H4 (cell line): Measurements from ENCODE around the gene RAPGEF4. TPM values are rescaled to one million over a fixed set of nuclear protein-coding genes. Genes with fewer than 3 reads are reported as not detected.
A peak's percentile ranks its signal among the peaks of the same experiment; 100 is the strongest.

Experiments used
- DNase-seq: peaks from one replicate; pipeline ENCODE4 v3.0.0-alpha.2; 2015; ENCODE audit warnings: low spot score
- total RNA-seq: library from RNA; depleted of rRNA; stranded (reverse); fragments of >200 nt; shearing (Covaris generic); gene quantifications from 2 replicates; pipeline ENCODE4 v1.2.3, GENCODE V29; 2014

RAPGEF4 gene
- total RNA-seq, 1 experiment from 2014 or later, result 1.7 TPM

- no peak for DNase-seq
Measured at GRCh38 chr2:173059971-173060461, 324.4 kb downstream of the RAPGEF4 start.

GRCh38 chr2:173062801-173063200 lies 327.2 kb downstream of the RAPGEF4 start:
- DNase-seq, result no peak

GRCh38 chr2:173064151-173064805 lies 328.6 kb downstream of the RAPGEF4 start:
- DNase-seq, result no peak

DNA sequence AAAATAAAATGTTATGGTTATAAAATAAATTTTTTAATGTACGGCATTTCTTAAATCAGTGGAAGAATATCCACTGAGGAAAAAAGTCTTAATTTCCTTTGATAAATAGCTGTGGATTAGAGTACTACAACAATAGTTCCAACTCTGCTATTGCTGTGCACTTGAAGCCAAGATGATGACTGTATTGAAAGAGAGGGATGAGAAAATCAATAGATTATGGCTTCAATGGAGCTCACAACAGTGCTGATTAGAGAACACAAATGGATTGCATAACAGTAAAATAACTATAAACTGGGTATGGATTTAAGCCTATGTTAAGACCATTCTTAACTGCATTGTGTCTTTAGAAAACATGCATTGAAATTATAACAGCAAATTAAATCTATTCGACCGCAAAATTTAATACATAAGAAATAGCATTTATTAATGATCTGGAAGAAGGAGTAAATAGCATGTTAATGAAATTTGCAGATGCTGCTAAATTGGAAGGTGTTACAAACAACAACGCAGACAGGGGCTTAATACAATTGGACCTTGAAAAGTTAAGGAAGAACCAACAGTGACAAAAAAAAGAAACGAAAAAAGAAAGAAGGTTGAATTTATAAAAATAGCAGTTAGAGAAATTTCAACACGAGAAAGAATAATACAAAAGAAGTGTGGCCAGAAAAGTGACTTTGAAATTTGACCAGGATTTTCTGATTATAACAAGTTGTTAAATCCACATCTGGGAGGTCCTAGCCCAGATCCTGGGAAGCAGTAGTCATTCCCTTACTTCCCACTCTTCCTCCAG lies 331.4 kb downstream of the RAPGEF4 start:
- no peak for DNase-seq

GRCh38 chr2:173075056-173075780 lies 339.6 kb downstream of the RAPGEF4 start:
- no peak for DNase-seq

DNA sequence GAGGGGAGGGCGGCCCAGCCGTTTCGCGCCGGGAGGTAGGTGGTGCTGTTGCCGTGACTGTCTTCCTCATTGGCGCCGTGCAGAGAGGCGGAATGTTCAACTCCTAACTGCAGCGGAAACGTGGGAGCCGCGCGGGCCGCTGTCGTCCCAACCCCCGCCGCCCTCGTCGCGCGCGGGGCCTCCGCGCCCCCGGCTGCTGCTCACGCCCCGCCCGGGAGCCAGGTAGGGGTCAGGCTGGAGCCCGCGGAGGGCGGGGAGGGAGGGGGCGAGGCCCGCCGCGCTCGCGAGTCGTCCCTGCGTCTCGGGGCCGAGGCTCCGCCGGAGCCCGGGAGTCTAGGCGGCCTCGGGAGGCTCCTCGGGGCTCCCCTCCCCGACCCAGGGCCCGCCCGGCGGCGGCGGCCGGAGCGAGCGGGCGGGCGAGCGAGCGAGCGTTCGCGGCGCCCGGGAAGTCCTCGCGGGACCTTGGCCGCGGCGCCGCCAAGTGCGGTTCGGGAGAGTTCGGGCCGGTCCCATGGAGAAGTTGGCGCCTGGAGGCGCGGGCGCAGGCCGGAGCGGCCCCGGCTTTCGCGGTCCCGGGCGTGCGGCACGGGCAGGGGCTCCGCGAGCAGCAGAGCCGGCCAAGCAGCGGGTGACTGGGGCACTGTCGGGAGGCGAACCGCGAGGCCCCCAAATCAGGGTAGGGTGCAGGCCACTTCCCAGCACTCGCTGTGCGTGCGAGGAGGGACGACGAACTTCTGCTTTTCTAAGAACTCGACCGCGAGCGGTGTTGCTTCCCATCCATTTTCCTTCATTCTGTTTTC lies 340.3 kb downstream of the RAPGEF4 start, which contains the start of gene MAP3K20:
TSS of gene MAP3K20 (plus strand) at position 66 of the 800 bp plus-strand sequence. CDS start 15,186 bp downstream, outside the sequence.
- peak; percentile 66 for DNase-seq

- no peak for DNase-seq
Measured at GRCh38 chr2:173076581-173077345, 341.1 kb downstream of the RAPGEF4 start.

- DNase-seq, result peak; percentile 25
Measured at GRCh38 chr2:173077506-173078177, 342.0 kb downstream of the RAPGEF4 start.

DNA sequence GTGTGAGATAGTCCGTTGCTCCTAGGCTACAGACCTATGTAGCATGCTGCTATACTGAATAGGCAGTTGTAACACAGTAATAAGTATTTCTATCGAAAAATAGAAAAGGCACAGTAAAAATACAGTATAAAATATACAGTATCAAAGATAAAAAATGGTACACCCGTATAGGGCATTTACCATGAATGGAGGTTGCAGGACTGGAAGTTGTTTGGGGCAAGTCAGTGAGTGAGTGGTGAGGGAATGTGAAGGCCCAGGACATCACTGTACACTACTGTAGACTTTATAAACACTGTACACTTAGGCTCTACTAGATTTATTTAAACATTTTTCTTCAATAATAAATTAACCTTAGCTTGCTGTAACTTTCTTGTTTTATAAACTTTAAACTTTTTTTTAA lies 343.5 kb downstream of the RAPGEF4 start:
- DNase-seq, result no peak

DNA sequence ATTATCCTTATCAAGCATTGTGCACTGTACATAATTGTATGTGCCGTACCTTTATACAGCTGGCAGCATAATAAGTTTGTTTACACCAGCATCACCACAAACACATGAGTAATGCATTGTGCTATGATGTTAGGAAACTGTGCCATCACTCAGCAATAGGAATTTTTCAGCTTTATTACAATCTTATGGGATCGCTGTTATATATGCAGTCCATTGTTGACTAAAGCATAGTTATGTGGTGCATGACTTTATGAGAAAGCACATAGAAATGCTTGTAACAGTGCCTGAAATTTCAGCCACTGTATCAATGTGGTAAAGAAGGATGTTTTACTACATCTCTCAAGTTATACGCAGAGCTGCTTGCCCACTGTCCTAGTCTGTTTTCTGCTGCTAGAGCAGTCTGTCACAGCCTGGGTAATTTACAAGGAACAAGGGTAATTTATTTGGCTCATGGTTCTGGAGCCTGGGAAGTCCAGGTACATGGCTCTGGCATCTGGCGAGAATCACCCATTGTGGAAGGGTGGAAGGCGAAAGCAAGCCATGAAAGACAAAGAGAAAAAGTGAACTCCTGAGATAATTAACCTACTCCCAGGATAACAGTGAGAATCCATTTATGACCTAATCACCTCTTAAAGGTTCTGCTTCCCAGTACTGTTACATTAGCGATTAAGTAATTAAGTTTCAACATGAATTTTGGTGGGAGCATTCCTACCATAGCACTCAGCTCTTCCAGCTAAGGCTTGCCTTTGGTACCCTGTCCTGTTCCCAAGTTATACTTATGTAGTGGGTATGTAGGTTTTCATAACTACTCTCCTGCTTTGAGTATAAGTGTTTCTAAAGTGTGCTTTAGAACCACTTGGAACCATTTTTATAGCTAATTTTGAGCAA lies 344.6 kb downstream of the RAPGEF4 start:
- DNase-seq, result peak; percentile 81

GRCh38 chr2:173086518-173087213 lies 351.0 kb downstream of the RAPGEF4 start:
- no peak for DNase-seq

DNA sequence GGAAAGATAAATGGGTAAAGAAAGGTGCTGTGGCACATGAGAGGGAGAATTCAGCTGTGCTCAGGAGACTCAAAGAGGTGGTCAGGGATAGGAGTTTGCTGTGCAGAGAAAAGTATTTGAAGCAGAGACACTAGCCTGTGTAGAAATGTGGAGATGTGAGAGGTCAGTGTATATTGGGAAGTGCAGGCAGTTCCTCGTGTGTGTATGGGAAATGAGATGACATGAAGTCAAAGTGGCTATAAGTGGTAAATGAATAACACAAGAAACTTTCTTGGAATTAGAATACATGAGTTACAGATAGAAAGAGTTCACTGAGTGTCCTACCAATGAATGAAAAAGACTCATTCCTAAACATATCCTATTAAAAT lies 351.6 kb downstream of the RAPGEF4 start:
- no peak for DNase-seq

- peak; percentile 47 for DNase-seq
Measured at GRCh38 chr2:173087793-173088496, 352.3 kb downstream of the RAPGEF4 start.

GRCh38 chr2:173090276-173090877 lies 354.7 kb downstream of the RAPGEF4 start:
- DNase-seq, result peak; percentile 63

GRCh38 chr2:173090973-173091660 lies 355.5 kb downstream of the RAPGEF4 start:
- no peak for DNase-seq

DNA sequence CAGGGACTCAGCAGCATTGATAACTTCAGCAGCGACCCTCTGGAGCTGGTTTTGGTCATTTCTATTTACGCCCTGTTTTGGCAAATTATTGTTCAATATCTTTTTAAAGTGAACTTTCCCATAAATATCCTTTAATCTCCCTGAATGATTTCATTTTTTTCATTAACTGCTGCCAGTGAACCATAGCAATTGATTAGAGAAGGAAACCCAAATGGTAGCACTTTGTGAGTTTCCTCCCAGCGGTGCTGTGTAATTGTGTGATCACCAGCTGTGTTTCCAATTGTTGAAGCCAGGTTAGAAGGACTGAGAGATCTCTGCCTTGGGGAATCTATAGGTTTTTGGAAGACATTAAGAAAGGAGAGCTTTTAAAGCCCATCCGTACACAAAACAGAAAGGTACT lies 356.3 kb downstream of the RAPGEF4 start:
- no peak for DNase-seq
